ENCODE measurements around the gene OR52E6.

The OR52E6 gene

GRCh38 chr11:5807580-5807979 lies 34.1 kb downstream of the OR52E6 start:
- no peak for DNase-seq (ENCODE audit: low read depth)
- TF ChIP-seq CTCF (IDR thresholded peaks at IDR 0.05; ENCODE audit: control insufficient read depth, extremely low read depth, insufficient read depth), result no peak
- no peak overlapping the region for H3K4me3 ChIP-seq (ENCODE audit: low read depth, low read length)

- DNase-seq (ENCODE audit: low read depth), result no peak
- TF ChIP-seq CTCF (IDR thresholded peaks at IDR 0.05; ENCODE audit: control insufficient read depth, extremely low read depth, insufficient read depth), result no peak
- no peak overlapping the region for H3K4me3 ChIP-seq (ENCODE audit: low read depth, low read length)
Observed at GRCh38 chr11:5803982-5804381, 37.7 kb downstream of the OR52E6 start.

GRCh38 chr11:5796541-5796940 lies 45.2 kb downstream of the OR52E6 start:
- no peak overlapping the region for H3K4me3 ChIP-seq (ENCODE audit: low read depth, low read length)
- DNase-seq (ENCODE audit: low read depth), result no peak
- no peak for TF ChIP-seq CTCF (IDR thresholded peaks at IDR 0.05; ENCODE audit: control insufficient read depth, extremely low read depth, insufficient read depth)

- TF ChIP-seq CTCF (IDR thresholded peaks at IDR 0.05; ENCODE audit: control insufficient read depth, extremely low read depth, insufficient read depth), result no peak
- DNase-seq (ENCODE audit: low read depth), result no peak
- H3K4me3 ChIP-seq (ENCODE audit: low read depth, low read length), result no peak within 1 kb of the TSS
Observed at GRCh38 chr11:5791165-5791564, 50.5 kb downstream of the OR52E6 start, which contains the start of gene OR52N1. OR52N1 (minus strand) TSS chr11:5791265; CDS start chr11:5788816, 2,449 bp downstream.
